Colonic mucosa (tissue), 4 donors: Measurements from ENCODE around the gene ANKAR. TPM values are rescaled to one million over a fixed set of nuclear protein-coding genes. Genes with fewer than 3 reads are reported as not detected.
A peak's percentile ranks its signal among the peaks of the same experiment; 100 is the strongest.
"Not testable (repeated sequence)": the region's sequence is repeated elsewhere in the genome, so short reads cannot be mapped to it uniquely, and the experiment has no call there.

ENCODE experiments used
- DNase-seq: peaks from one replicate; pipeline ENCODE4 v3.0.0-alpha.2; 2020
- H3K27ac ChIP-seq: fragments of 200-600 bp; one replicate; pipeline ENCODE4 v1.8.0; 2021
- H3K27me3 ChIP-seq: fragments of 200-600 bp; one replicate; pipeline ENCODE4 v1.8.0; 2021
- H3K36me3 ChIP-seq: fragments of 200-600 bp; one replicate; pipeline ENCODE4 v1.8.0; 2021
- H3K4me1 ChIP-seq: fragments of 200-600 bp; one replicate; pipeline ENCODE4 v1.8.0; 2021; ENCODE audit warnings: mild to moderate bottlenecking
- H3K4me3 ChIP-seq: fragments of 200-600 bp; one replicate; pipeline ENCODE4 v1.8.0; 2021
- H3K9ac ChIP-seq, 2 donors: one replicate each; pipeline ENCODE4 v1.7.0; 2013; ENCODE audit warnings: control low read depth in 2 of 2, low read depth in 2 of 2, low read length in 2 of 2
- H3K9me3 ChIP-seq: fragments of 200-600 bp; one replicate; pipeline ENCODE4 v1.8.0; 2021
- CTCF ChIP-seq: fragments of 200-600 bp; IDR thresholded peaks from one replicate; pipeline ENCODE4 v1.8.0; 2022; ENCODE audit warnings: antibody characterized with exemption, mild to moderate bottlenecking
- intact Hi-C: fragments of 100-400 bp; cut with DNase I; formaldehyde crosslinking; loops from one replicate; pipeline ENCODE4 v1.14.1; 2022
- total RNA-seq, 2 donors: library from RNA; stranded (reverse); fragmentation: NEBNext Ultra II Directional in 1 of 2; extraction: Animal tissue kit (Norgen Biotek cat#: 25700) in 1 of 2; gene quantifications; one replicate each; pipeline ENCODE4 v1.2.1, GENCODE V29; 2021
- donor health status: healthy.
- donor health status: DM: no; HTN: no; CAD: no.
- donor health status: DM: no; HTN: no; CAD: no.

ANKAR gene
- total RNA-seq, 2 donors from 2014 or later: 6.0 to 6.7 TPM

DNA sequence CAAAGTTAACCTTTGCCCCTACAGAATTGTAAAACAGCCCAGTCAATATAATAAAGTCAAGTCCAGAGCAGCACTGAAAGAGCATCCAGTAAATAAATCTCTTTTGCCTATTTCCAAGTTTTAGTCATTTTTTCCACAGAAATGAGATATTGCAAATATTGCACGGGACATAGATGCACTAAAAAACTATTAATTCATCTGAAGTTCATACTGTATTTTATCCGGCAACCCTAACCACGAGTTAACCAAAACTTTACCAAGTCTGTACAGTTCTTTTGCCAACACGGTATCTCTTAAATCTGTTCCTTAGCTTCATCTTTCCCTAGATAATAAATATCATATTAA lies 13.7 kb upstream of the ANKAR start:
- TF ChIP-seq CTCF: no peak
- H3K27ac ChIP-seq: no peak overlapping the region
- no peaks in the 10 kb centered on the region for H3K36me3 ChIP-seq
- H3K27me3 ChIP-seq: no peaks in the 10 kb centered on the region
- no peak overlapping the region for H3K4me3 ChIP-seq
- H3K4me1 ChIP-seq: no peaks in the 10 kb centered on the region
- no peak for DNase-seq
- intact Hi-C loops: loop anchor here (5.0 kb wide), 1 partner anchor 37 kb away; no protein-coding TSS in a partner anchor
- no peaks in the 10 kb centered on the region for H3K9me3 ChIP-seq
- H3K9ac ChIP-seq: peak overlapping the region in 1 of 2 donors; percentile 26

- H3K4me3 ChIP-seq: peak within 1 kb of the TSS; percentile 83
- peak; percentile 97 for DNase-seq
- H3K36me3 ChIP-seq: no peaks in the 10 kb centered on the region
- no peaks in the 10 kb centered on the region for H3K27me3 ChIP-seq
- TF ChIP-seq CTCF: peak; percentile 90
- H3K4me1 ChIP-seq: no peaks in the 10 kb centered on the region
- H3K9me3 ChIP-seq: no peaks in the 10 kb centered on the region
- intact Hi-C loops: loop anchor here (5.0 kb wide), 1 partner anchor 36 kb away; no protein-coding TSS in a partner anchor
- peak within 1 kb of the TSS; percentile 76 to 96 for H3K9ac ChIP-seq
- peak within 1 kb of the TSS; percentile 78 for H3K27ac ChIP-seq
Measured at GRCh38 chr2:189661148-189661956, 13.1 kb upstream of the ANKAR start, which contains the start of gene ASNSD1. Gene ASNSD1 (plus strand): TSS chr2:189661459. CDS start chr2:189666133, 4,674 bp downstream.

- Histone ChIP-seq H3K27ac (no peak overlapping the region), H3K9me3 (no peaks in the 10 kb centered on the region), H3K36me3 (no peaks in the 10 kb centered on the region), H3K27me3 (no peaks in the 10 kb centered on the region), H3K4me1 (no peaks in the 10 kb centered on the region), H3K9ac (peak overlapping the region; percentile 76 to 96), H3K4me3 (peak overlapping the region; percentile 83)
- no peak for TF ChIP-seq CTCF
- intact Hi-C loops: loop anchor here (5.0 kb wide), 1 partner anchor 35 kb away; no protein-coding TSS in a partner anchor
- no peak for DNase-seq
Measured at GRCh38 chr2:189661957-189662321, 12.5 kb upstream of the ANKAR start.

DNA sequence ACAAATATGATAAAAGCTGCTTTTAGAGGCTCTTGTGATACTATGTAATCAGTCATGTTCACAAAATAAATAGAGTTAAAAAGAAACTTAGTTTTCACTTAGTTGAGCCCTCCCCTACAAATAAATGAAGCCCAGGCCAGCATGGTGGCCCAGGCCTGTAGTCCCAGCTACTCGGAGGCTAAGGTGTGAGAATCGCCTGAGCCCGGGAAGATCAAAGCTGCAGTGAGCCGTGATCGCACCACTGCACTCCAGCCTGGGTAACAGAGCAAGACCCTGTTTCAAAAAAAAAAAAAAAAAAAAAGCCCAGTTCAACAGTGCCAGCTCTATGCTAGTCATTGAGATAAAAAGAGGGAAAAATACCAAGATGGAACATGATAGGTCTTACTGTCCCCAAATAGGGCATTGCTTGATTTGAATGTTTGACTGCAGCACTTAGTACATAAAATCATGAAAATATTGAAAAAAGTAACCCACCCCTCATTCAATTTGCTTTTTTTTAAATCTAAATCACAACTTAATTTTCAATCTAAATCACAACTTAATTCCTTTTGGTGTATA lies 11.7 kb upstream of the ANKAR start:
- H3K9ac ChIP-seq: no peak overlapping the region
- TF ChIP-seq CTCF: no peak
- H3K27ac ChIP-seq: no peak overlapping the region
- H3K36me3 ChIP-seq: no peaks in the 10 kb centered on the region
- no peaks in the 10 kb centered on the region for H3K27me3 ChIP-seq
- H3K4me1 ChIP-seq: no peaks in the 10 kb centered on the region
- intact Hi-C loops: loop anchor here (5.0 kb wide), 1 partner anchor 35 kb away; no protein-coding TSS in a partner anchor
- H3K4me3 ChIP-seq: no peak overlapping the region
- no peak for DNase-seq
- no peaks in the 10 kb centered on the region for H3K9me3 ChIP-seq

GRCh38 chr2:189663319-189663718 lies 11.2 kb upstream of the ANKAR start:
- not testable (repeated sequence) for H3K4me1 ChIP-seq, H3K27ac ChIP-seq, H3K27me3 ChIP-seq, H3K4me3 ChIP-seq, H3K9me3 ChIP-seq, DNase-seq, H3K36me3 ChIP-seq, H3K9ac ChIP-seq
- intact Hi-C loops: loop anchor here (5.0 kb wide), 1 partner anchor 34 kb away; no protein-coding TSS in a partner anchor

DNA sequence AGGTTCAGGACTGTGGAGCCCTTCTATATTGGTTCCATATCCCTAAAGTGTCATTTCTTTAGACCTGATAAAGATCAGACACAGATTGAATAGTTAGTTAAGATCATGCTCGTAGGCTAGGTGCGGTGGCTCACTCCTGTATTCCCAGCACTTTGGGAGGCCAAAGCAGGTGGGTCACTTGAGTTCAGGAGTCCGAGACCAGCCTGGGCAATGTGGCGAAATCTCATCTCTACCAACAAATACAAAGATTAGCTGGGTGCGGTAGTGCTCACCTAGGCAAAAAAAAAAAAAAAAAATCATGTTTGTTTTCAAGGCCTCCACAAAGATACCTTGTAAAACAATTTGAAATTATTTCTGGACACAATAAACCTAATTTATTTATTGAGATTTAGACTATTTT lies 4.6 kb upstream of the ANKAR start:
- H3K4me3 ChIP-seq: no peak overlapping the region
- no peaks in the 10 kb centered on the region for H3K27me3 ChIP-seq
- no peaks in the 10 kb centered on the region for H3K4me1 ChIP-seq
- intact Hi-C loops: loop anchor here (5.0 kb wide), 1 partner anchor 92 kb away; the partner anchor contains the start of gene OSGEPL1
- TF ChIP-seq CTCF: no peak
- H3K27ac ChIP-seq: no peak overlapping the region
- peaks cover 10% of the 10 kb centered on the region for H3K36me3 ChIP-seq
- H3K9me3 ChIP-seq: no peaks in the 10 kb centered on the region
- H3K9ac ChIP-seq: no peak overlapping the region
- DNase-seq: no peak
